Right lobe of liver (tissue), 4 donors: Measurements from ENCODE around the gene TRIP6.

ENCODE experiments used
- POLR2A ChIP-seq: fragments of 450-650 bp; IDR thresholded peaks from one replicate; pipeline ENCODE4 v1.6.1; 2017; ENCODE audit warnings: antibody characterized with exemption, mild to moderate bottlenecking
- TF ChIP-seq, protein P1 (sequence below), 4 donors: fragments of 200-600 bp in 3 of 4; fragments of 450-650 bp in 1 of 4; IDR thresholded peaks; one replicate each; pipeline versions ENCODE4 v1.5.1 to v1.8.0; 2016 to 2022; ENCODE audit warnings: antibody characterized with exemption in 4 of 4, mild to moderate bottlenecking in 2 of 4
- donor health status: DM: no; HTN: no; CAD: no.
- donor health status: DM: no; HTN: no; CAD: no.
- donor health status: DM: no; HTN: yes; CAD: no.

DNA sequence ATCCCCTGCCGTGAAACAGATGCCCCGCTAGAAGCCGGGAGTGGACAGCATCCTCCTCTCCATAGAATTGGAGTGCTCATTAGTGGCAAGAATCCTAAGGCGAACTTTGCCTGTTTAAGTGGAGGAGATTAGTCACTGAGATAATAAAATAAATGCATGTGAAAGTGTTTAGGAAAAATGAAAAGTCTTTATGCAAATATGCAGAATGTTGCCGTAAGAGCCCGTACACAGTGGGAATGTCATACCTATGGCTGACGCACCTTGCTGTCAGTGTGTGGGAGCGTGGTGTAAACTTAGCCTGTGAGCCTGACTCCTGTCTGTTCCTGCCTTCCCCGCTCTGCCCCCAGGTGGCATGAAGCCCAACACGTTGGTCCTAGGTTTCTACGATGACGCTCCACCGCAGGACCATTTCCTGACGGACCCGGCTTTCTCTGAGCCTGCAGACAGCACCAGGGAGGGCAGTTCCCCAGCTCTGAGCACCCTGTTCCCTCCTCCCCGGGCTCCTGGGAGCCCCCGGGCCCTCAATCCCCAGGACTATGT, 1.7 kb upstream of the TRIP6 start:
- TF ChIP-seq, protein P1, sequence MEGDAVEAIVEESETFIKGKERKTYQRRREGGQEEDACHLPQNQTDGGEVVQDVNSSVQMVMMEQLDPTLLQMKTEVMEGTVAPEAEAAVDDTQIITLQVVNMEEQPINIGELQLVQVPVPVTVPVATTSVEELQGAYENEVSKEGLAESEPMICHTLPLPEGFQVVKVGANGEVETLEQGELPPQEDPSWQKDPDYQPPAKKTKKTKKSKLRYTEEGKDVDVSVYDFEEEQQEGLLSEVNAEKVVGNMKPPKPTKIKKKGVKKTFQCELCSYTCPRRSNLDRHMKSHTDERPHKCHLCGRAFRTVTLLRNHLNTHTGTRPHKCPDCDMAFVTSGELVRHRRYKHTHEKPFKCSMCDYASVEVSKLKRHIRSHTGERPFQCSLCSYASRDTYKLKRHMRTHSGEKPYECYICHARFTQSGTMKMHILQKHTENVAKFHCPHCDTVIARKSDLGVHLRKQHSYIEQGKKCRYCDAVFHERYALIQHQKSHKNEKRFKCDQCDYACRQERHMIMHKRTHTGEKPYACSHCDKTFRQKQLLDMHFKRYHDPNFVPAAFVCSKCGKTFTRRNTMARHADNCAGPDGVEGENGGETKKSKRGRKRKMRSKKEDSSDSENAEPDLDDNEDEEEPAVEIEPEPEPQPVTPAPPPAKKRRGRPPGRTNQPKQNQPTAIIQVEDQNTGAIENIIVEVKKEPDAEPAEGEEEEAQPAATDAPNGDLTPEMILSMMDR (IDR thresholded peaks at IDR 0.05) = no peak
- no peak for TF ChIP-seq POLR2A
